Renal cortical epithelial cell (primary cell): ENCODE results near the gene PIEZO1. TPM values are rescaled to one million over a fixed set of nuclear protein-coding genes. Genes with fewer than 3 reads are reported as not detected.
"Not testable (repeated sequence)": the region's sequence is repeated elsewhere in the genome, so short reads cannot be mapped to it uniquely, and the experiment has no call there.

Source experiments
- DNase-seq: peaks from one replicate; pipeline ENCODE4 v3.0.0-alpha.2; 2011; ENCODE audit warnings: low read depth
- total RNA-seq: library from RNA; depleted of rRNA; stranded (reverse); fragments of >200 nt; gene quantifications from 2 replicates; pipeline ENCODE4 v1.2.3, GENCODE V29; 2014

The PIEZO1 gene, protein sequence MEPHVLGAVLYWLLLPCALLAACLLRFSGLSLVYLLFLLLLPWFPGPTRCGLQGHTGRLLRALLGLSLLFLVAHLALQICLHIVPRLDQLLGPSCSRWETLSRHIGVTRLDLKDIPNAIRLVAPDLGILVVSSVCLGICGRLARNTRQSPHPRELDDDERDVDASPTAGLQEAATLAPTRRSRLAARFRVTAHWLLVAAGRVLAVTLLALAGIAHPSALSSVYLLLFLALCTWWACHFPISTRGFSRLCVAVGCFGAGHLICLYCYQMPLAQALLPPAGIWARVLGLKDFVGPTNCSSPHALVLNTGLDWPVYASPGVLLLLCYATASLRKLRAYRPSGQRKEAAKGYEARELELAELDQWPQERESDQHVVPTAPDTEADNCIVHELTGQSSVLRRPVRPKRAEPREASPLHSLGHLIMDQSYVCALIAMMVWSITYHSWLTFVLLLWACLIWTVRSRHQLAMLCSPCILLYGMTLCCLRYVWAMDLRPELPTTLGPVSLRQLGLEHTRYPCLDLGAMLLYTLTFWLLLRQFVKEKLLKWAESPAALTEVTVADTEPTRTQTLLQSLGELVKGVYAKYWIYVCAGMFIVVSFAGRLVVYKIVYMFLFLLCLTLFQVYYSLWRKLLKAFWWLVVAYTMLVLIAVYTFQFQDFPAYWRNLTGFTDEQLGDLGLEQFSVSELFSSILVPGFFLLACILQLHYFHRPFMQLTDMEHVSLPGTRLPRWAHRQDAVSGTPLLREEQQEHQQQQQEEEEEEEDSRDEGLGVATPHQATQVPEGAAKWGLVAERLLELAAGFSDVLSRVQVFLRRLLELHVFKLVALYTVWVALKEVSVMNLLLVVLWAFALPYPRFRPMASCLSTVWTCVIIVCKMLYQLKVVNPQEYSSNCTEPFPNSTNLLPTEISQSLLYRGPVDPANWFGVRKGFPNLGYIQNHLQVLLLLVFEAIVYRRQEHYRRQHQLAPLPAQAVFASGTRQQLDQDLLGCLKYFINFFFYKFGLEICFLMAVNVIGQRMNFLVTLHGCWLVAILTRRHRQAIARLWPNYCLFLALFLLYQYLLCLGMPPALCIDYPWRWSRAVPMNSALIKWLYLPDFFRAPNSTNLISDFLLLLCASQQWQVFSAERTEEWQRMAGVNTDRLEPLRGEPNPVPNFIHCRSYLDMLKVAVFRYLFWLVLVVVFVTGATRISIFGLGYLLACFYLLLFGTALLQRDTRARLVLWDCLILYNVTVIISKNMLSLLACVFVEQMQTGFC (N-terminal part only)
- total RNA-seq = 147 and 282 TPM in 2 replicates

- DNase-seq = no peak
Observed at GRCh38 chr16:88785106-88785924, at the start of gene PIEZO1. Gene PIEZO1, minus strand, starts transcription at chr16:88785220. Its CDS starts 256 bp downstream, at chr16:88784964.

DNA sequence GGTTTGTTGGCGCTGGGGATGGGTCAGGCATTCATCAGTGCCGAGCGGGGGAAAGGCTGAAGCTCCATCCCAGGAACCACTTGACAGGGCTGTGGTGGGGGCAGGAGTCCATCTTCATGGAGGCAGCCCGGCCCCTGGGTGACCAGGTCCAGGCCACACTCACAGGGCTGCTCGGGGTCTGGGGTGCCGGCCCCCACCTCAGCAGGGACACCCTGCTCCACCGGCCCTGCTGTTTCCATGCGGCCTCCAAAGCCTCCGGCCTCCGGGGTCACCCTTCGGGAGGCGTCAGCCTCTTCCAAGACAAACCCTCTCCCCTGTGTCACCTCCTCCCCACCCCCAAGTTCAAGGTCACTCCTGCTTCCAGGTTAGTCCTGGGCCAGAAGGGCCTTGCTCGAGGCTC lies 49.6 kb upstream of the PIEZO1 start:
- DNase-seq = no peak

DNA sequence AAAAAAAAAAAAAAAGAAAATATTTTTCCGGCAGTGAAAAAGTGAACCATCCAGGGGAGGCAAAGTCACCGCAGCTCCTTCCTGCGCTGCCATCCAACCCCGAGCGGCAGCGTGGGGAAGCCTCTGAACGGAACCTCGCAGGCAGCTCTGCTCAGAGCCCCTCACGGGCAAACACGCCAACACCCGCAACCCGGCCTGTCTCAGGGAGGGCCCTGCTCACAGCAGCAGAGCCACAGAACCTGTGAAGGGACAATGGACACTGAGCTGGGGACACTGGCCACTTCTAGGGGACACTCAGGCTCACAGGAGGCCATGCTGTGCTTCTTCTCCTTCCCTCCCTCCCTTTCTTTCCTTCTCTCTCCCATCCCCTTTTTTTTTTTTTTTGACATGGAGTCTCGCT lies 48.1 kb upstream of the PIEZO1 start:
- DNase-seq = no peak

DNA sequence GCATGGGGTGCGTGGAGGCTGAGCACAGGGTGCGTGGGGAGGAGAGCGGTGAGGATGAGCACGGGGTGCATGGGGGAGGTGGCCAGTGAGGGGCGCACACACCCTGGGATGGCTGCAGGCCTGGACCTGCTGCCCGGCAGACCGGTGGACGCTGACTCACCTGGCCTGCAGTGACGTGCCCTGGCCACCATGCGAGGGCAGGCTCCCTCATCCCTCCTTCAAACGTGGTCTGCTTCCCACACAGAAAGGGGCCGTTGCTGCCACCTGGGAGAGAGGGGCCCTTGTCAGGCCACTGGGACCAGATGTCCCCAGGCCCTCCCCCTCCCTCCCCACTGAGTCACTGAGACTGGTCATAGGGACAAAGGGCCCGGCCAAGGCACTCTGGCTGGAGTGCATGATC lies 46.8 kb upstream of the PIEZO1 start:
- DNase-seq = no peak

GRCh38 chr16:88830783-88831182 lies 45.8 kb upstream of the PIEZO1 start:
- no peak for DNase-seq

- DNase-seq = no peak
Observed at GRCh38 chr16:88830258-88830657, 45.2 kb upstream of the PIEZO1 start.

- DNase-seq = no peak
Observed at GRCh38 chr16:88828711-88829110, 43.7 kb upstream of the PIEZO1 start.

DNA sequence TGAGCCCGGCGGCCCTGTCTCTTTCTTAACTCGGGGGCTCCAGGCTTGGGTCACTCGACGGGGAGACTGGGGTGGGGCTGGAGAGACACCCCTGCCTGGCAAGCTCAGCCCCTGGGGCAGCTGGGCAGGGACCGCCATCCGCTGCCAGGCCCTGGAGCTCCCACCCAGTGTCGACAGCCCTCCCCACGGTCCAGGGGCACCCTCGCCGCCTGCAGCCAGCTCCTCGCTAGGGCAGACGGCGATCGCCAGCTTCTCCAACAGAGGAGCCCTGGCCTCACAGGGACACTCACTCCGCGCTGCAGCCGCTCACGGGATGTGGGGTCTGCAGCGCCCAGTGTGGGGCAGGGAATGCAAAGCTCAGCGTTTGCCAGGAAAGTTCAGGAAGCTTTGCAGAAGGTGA lies 42.7 kb upstream of the PIEZO1 start:
- no peak for DNase-seq

GRCh38 chr16:88826070-88826840 lies 41.2 kb upstream of the PIEZO1 start:
- DNase-seq = no peak

GRCh38 chr16:88825146-88825545 lies 40.1 kb upstream of the PIEZO1 start:
- DNase-seq = no peak

DNA sequence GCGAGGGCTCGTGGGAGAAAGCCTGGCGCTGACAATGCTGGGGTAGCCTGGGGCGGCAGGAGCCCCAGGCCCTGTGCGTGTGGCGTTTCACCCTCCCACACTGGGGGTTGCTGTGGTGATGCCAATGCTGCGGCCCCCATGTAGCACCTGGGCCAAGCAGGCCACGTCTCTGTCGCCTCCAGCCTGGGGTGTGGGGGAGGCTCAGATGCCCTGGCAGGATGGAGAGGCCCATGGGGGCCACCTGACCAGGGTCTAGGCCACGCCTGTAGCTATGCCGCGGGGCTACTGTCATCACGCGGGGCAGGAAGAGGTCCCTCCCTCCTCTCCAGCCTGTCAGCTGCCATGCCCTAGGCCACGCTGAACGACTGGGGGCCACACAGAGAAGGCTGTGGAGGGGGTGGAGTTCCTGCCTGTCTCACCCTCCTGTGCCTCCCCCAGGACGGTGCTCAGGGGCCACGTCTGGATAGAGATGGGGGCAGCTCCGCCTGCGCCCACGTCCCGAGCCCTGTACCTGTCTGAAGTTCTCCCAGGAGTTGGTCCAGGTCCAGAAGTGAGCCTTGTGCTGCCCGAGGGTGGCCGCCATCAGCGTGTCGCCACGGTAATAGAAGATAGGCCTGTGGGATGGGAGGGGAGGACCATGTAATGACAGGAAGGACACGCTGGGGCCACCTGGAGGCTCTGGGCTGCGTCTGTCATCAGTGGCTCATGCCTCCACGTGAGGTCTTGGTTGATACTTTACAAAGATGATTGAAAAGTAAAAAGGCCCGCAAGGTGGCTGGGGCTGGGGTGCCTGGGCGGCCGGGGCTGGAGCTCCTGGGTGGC lies 39.4 kb upstream of the PIEZO1 start:
- no peak for DNase-seq

DNA sequence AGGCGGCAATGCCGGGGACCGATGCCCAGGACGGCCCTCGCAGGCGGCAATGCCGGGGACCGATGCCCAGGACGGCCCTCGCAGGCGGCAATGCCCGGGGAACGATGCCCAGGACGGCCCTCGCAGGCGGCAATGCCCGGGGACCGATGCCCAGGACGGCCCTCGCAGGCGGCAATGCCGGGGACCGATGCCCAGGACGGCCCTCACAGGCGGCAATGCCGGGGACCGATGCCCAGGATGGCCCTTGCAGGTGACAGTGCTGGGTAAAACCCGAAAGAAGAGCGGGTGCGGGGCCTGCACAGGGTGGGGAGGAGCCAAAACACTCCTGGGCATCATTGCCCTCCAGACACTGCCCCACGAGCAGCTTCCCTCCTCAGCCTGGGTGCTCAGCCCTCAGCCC lies 38.6 kb upstream of the PIEZO1 start:
- DNase-seq = not testable (repeated sequence)

DNA sequence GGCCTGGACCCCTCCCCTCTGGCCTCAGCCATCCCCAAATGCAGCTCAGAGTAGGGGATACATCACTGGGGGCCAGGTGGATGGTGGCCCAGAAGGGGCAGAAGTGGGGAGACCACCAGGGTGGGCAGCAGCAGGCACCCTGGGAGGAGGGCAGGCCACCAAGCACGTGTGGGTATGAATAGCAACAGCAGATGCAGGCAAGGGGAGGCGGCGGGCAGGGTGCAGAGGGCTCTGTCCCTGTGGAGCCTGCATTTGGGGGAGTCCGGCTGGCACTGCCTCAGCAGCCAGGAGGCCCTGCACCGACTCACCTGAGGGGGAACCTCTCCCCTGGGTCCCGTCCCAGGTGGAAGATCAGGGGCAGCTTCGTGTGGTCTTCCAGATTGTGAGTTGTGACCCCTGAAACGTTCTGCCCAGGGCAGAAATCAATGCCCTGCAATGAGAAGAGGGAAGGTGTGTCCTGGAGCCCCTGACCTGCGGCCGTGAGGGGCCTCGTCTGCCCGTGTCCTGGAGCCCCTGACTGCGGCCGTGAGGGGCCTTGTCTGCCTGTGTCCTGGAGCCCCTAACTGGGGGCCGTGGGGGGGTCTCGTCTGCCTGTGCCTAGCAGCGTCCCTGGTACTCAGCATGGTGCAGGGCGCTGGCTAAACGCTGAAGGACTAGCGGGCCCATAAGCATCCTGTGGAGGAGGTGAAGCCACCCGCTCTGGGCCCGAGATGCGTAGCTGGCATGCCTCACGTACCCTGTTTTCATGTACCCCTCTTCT lies 37.4 kb upstream of the PIEZO1 start:
- no peak for DNase-seq

GRCh38 chr16:88821168-88821850 lies 36.3 kb upstream of the PIEZO1 start:
- no peak for DNase-seq

GRCh38 chr16:88820385-88821025 lies 35.5 kb upstream of the PIEZO1 start:
- DNase-seq = no peak

GRCh38 chr16:88819126-88819525 lies 34.1 kb upstream of the PIEZO1 start:
- DNase-seq = no peak

DNA sequence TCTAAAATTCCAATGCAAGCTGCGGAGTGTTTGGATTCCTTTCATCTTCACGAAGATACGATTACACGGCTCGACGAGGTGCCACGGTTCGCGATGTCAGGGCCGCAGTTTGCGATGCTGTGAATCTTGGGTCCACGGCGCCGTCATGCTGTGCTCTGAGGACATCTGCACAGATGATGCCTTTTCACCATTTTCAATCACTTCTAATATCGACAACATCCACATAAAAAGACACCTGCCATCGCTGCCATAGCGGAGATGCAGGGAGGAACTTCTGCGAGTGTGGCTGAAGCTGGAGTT lies 33.5 kb upstream of the PIEZO1 start:
- DNase-seq = no peak
